Gastroesophageal sphincter (tissue), 2 donors: ENCODE measurements around the gene DNM3.

Source experiments
- POLR2A ChIP-seq, 2 donors: fragments of 450-650 bp; IDR thresholded peaks; one replicate each; pipeline ENCODE4 v1.6.1; 2017; ENCODE audit warnings: antibody characterized with exemption in 2 of 2, mild to moderate bottlenecking in 2 of 2, moderate library complexity in 1 of 2
- POLR2AphosphoS5 ChIP-seq: sonication (generic); formaldehyde crosslinking; IDR thresholded peaks from one replicate; pipeline ENCODE4 v1.6.1; 2017; ENCODE audit warnings: antibody characterized with exemption

GRCh38 chr1:171816300-171816901 is 24.9 kb upstream of the DNM3 start:
- TF ChIP-seq POLR2A (IDR thresholded peaks at IDR 0.05) (no peak), POLR2AphosphoS5 (no peak)
